ENCODE measurements around the gene CNOT2.

DNA sequence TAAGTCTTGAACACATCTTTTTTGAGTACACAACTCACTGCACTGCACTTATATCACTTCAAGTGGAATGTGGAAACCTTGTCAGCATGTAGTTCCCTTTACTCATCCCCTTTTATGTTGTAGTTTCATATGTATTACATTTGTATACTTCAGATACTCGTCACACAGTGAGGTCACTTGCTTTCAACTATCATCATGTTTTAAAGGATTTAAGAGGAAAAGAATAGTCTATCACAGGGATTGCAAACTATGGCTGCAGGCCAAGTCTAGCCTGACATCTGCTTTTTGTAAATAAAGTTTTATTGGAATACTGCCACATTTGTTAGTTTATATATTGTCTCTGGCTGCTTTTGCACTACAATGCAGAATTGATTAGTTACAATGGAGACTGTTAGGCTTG lies 24.3 kb downstream of the CNOT2 start:
- TF ChIP-seq, protein P1, sequence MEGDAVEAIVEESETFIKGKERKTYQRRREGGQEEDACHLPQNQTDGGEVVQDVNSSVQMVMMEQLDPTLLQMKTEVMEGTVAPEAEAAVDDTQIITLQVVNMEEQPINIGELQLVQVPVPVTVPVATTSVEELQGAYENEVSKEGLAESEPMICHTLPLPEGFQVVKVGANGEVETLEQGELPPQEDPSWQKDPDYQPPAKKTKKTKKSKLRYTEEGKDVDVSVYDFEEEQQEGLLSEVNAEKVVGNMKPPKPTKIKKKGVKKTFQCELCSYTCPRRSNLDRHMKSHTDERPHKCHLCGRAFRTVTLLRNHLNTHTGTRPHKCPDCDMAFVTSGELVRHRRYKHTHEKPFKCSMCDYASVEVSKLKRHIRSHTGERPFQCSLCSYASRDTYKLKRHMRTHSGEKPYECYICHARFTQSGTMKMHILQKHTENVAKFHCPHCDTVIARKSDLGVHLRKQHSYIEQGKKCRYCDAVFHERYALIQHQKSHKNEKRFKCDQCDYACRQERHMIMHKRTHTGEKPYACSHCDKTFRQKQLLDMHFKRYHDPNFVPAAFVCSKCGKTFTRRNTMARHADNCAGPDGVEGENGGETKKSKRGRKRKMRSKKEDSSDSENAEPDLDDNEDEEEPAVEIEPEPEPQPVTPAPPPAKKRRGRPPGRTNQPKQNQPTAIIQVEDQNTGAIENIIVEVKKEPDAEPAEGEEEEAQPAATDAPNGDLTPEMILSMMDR (IDR thresholded peaks at IDR 0.05; ENCODE audit: insufficient read depth, low read length, poor library complexity, severe bottlenecking) = no peak
- TF ChIP-seq EZH2phosphoT487 (conservative IDR thresholded peaks at IDR 0.05; ENCODE audit: low read length) = no peak

All from SU-DHL-6 (cell line).